VCaP (cell line): ENCODE data around the gene ADORA1.
A peak's percentile ranks its signal among the peaks of the same experiment; 100 is the strongest.

Experiments used
- H3K27ac ChIP-seq: fragments of 450-650 bp; 2 replicates; pipeline ENCODE4 v1.5.1; 2017
- CTCF ChIP-seq: fragments of 450-650 bp; conservative IDR thresholded peaks from 2 replicates; pipeline ENCODE4 v1.5.1; 2017; ENCODE audit warnings: mild to moderate bottlenecking, moderate library complexity

ADORA1 gene

GRCh38 chr1:203170625-203171330, 43.3 kb downstream of the ADORA1 start:
- no peak for TF ChIP-seq CTCF
- H3K27ac ChIP-seq = no peak overlapping the region

- no peak overlapping the region for H3K27ac ChIP-seq
- TF ChIP-seq CTCF = no peak
These were observed 44.0 kb downstream of the ADORA1 start for GRCh38 chr1:203171341-203172183.

DNA sequence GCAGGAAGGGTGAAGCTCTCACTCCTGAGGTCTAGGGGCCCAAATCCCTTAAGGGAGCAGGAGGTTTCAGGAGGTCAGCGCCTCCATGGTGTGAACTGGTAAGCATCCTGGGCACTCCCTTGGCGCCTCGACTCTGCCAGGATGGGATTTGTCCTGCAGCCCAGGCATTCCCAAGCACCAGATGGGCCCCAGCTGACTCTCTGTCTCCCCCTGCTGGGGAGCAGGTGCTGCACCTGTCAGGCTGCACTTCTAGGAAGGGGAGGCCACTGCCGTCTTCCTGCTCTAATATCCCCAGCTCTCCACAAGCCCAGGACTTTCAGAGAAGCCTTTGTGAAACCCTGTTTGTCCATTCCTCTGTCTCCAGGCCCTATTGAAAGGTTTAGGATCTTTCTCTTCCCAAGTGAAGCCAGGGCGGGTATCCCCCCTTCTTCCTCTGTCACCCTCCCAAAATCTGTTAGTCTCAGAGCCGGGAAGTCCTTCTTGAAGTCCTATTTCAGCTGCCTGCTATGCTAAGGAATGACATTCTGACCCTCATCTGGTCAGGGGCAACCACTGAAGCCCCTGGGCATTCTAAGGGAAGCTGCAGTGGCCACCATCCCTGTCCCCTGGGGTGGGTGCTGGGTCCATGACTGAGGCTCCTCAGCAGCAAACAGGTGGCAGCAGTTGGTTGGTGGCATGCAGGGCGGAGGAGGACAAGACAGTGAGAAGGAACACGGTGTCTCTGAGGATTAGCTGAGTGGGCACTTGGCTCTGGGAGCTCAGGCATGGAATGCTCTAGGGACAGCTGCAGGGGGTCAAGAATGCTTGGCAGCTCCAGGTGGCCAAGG, 44.9 kb downstream of the ADORA1 start:
- peak; percentile 89 for TF ChIP-seq CTCF
- no peak overlapping the region for H3K27ac ChIP-seq

GRCh38 chr1:203173011-203173555, 45.6 kb downstream of the ADORA1 start:
- TF ChIP-seq CTCF = no peak
- no peak overlapping the region for H3K27ac ChIP-seq

DNA sequence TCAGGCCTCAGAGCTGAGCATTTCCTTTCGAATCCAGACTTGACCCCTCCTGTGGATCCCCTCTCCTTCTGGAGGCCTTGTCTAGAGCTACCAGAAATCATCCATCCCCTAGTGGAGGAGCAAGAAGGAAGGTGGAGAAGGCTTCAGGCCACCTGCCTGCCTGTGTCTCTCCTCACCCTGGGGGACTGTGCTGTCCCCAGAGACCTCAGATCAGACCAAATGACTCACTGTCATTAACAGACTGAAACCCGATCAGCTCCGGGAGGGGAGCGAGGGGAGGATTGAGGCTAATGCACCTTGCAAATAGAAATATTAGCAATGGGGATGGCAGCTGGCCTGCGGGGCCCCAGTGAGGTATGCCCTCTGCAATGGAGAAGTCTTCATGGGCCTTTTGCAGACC, 46.0 kb downstream of the ADORA1 start:
- no peak overlapping the region for H3K27ac ChIP-seq
- TF ChIP-seq CTCF = no peak

GRCh38 chr1:203174324-203174985, 46.9 kb downstream of the ADORA1 start:
- H3K27ac ChIP-seq = no peak overlapping the region
- no peak for TF ChIP-seq CTCF
